Measurements from ENCODE around the gene RAD17. TPM values are rescaled to one million over a fixed set of nuclear protein-coding genes. Genes with fewer than 3 reads are reported as not detected.
"Not testable (repeated sequence)": the region's sequence is repeated elsewhere in the genome, so short reads cannot be mapped to it uniquely, and the experiment has no call there.

RAD17 gene
- polyA plus RNA-seq, 3 donors: 9.1 to 11.6 (median 9.6) TPM

- H3K36me3 Mint-ChIP-seq: peaks cover 25 to 31% of the 10 kb centered on the region in 2 donors
- under 1% methylated on average over 29 of the region's 39 CpGs for WGBS (ENCODE audit: insufficient coverage)
- peaks cover 19% of the 10 kb centered on the region for H4K20me1 ChIP-seq (ENCODE audit: insufficient read depth, low read length)
- H3K36me3 ChIP-seq (replicated peaks in 1 of 2; ENCODE audit: control insufficient read depth in 1 of 2, insufficient read depth in 2 of 2, low read length in 2 of 2): peaks cover 27 to 37% of the 10 kb centered on the region in 2 donors
- peaks cover 18 to 26% of the 10 kb centered on the region in 2 donors for H3K4me1 ChIP-seq (ENCODE audit: control insufficient read depth in 1 of 2, insufficient read depth in 2 of 2, low read length in 2 of 2)
- H3K9ac ChIP-seq (ENCODE audit: insufficient read depth, low read length, poor library complexity, severe bottlenecking): peak overlapping the region; percentile 98
- peak overlapping the region; percentile 83 to 98 (median 96) for H3K27ac Mint-ChIP-seq
- no peaks in the 10 kb centered on the region for H3K9me3 Mint-ChIP-seq
- peak overlapping the region; percentile 100 for H2AFZ ChIP-seq (ENCODE audit: insufficient read depth, low read depth, low read length, poor library complexity, severe bottlenecking)
- no peaks in the 10 kb centered on the region for H3K9me3 ChIP-seq (replicated peaks in 1 of 2; ENCODE audit: control insufficient read depth in 1 of 2, insufficient read depth in 1 of 2, low read length in 2 of 2)
- H3K4me1 Mint-ChIP-seq: peaks cover 23% of the 10 kb centered on the region
- H3K79me2 ChIP-seq (ENCODE audit: insufficient read depth, low read length): peaks cover 86% of the 10 kb centered on the region
- no peak for TF ChIP-seq CTCF (IDR thresholded peaks at IDR 0.05)
- H3K27ac ChIP-seq (ENCODE audit: low read depth in 1 of 2, low read length in 2 of 2): peak overlapping the region; percentile 56 to 99
- no peaks in the 10 kb centered on the region for H3K27me3 ChIP-seq (ENCODE audit: control insufficient read depth in 2 of 2, insufficient read depth in 2 of 2, low read length in 2 of 2)
- H3K4me3 Mint-ChIP-seq: peak overlapping the region; percentile 96 to 97
- peak overlapping the region; percentile 98 for H3K4me2 ChIP-seq (replicated peaks; ENCODE audit: extremely low read depth, low read length, poor library complexity, severe bottlenecking)
- intact Hi-C loops (cut with micrococcal nuclease): loop anchor here (5.0 to 10.0 kb wide), 3 partner anchors 134 to 276 kb away; partner anchors contain the start of genes SLC30A5 (in 2 of the 2) and CDK7 (in 1 of the 2)
- H3K27me3 Mint-ChIP-seq (ENCODE audit: low read depth in 3 of 3): no peaks in the 10 kb centered on the region
- DNase-seq: no peak
- peak overlapping the region; percentile 77 to 97 (median 86) for H3K4me3 ChIP-seq (replicated peaks in 1 of 3; ENCODE audit: low read depth in 2 of 3, low read length in 3 of 3)
These were observed 919 bp upstream of the RAD17 start for GRCh38 chr5:69368458-69369339.

GRCh38 chr5:69370335-69370734, 717 bp downstream of the RAD17 start:
- H3K9me3 Mint-ChIP-seq; H3K27me3 ChIP-seq (ENCODE audit: control insufficient read depth in 2 of 2, insufficient read depth in 2 of 2, low read length in 2 of 2); DNase-seq; H3K9me3 ChIP-seq (replicated peaks in 1 of 2; ENCODE audit: control insufficient read depth in 1 of 2, insufficient read depth in 1 of 2, low read length in 2 of 2); intact Hi-C loops (cut with micrococcal nuclease); H3K27me3 Mint-ChIP-seq (ENCODE audit: low read depth in 3 of 3): not testable (repeated sequence)
- H3K27ac ChIP-seq (ENCODE audit: low read depth in 1 of 2, low read length in 2 of 2): peak overlapping the region in 1 of 2 donors; percentile 99
- peak overlapping the region; percentile 98 for H3K4me2 ChIP-seq (replicated peaks; ENCODE audit: extremely low read depth, low read length, poor library complexity, severe bottlenecking)
- peak overlapping the region; percentile 77 to 97 (median 86) for H3K4me3 ChIP-seq (replicated peaks in 1 of 3; ENCODE audit: low read depth in 2 of 3, low read length in 3 of 3)
- peaks cover 13% of the 10 kb centered on the region for H4K20me1 ChIP-seq (ENCODE audit: insufficient read depth, low read length)
- H2AFZ ChIP-seq (ENCODE audit: insufficient read depth, low read depth, low read length, poor library complexity, severe bottlenecking): peak overlapping the region; percentile 100
- peak overlapping the region; percentile 75 to 99 (median 97) for H3K27ac Mint-ChIP-seq
- H3K36me3 ChIP-seq (replicated peaks in 1 of 2; ENCODE audit: control insufficient read depth in 1 of 2, insufficient read depth in 2 of 2, low read length in 2 of 2): peaks cover 24 to 34% of the 10 kb centered on the region in 2 donors
- peaks cover 23% of the 10 kb centered on the region for H3K4me1 Mint-ChIP-seq
- H3K79me2 ChIP-seq (ENCODE audit: insufficient read depth, low read length): peaks cover 70% of the 10 kb centered on the region
- H3K4me1 ChIP-seq (ENCODE audit: control insufficient read depth in 1 of 2, insufficient read depth in 2 of 2, low read length in 2 of 2): peaks cover 18 to 26% of the 10 kb centered on the region in 2 donors
- H3K4me3 Mint-ChIP-seq: peak overlapping the region; percentile 96 to 97
- H3K9ac ChIP-seq (ENCODE audit: insufficient read depth, low read length, poor library complexity, severe bottlenecking): peak overlapping the region; percentile 98
- WGBS (ENCODE audit: insufficient coverage): 0% methylated on average over 6 of the region's 16 CpGs
- H3K36me3 Mint-ChIP-seq: peaks cover 25 to 30% of the 10 kb centered on the region in 2 donors
